Cardiac muscle cell (in vitro differentiated cells and primary cell): ENCODE measurements around the gene GLS. TPM values are rescaled to one million over a fixed set of nuclear protein-coding genes. Genes with fewer than 3 reads are reported as not detected.
A peak's percentile ranks its signal among the peaks of the same experiment; 100 is the strongest.
"Not testable (repeated sequence)": the region's sequence is repeated elsewhere in the genome, so short reads cannot be mapped to it uniquely, and the experiment has no call there.

Experiments used
- DNase-seq, 2 donors: peaks; one replicate each; pipeline versions ENCODE4 v3.0.0 to v3.0.0-alpha.2; 2010 to 2017; ENCODE audit warnings: low read depth in 1 of 2, low spot score in 1 of 2
- H3K27ac ChIP-seq: fragments of 200-600 bp; sonication (generic); 2 replicates; pipeline ENCODE4 v1.5.1; 2016
- H3K27me3 ChIP-seq: fragments of 200-600 bp; sonication (generic); 2 replicates; pipeline ENCODE4 v1.6.0; 2016; ENCODE audit warnings: control low read depth
- H3K36me3 ChIP-seq: fragments of 200-600 bp; sonication (generic); 2 replicates; pipeline ENCODE4 v1.5.1; 2016; ENCODE audit warnings: control low read depth
- H3K4me1 ChIP-seq: fragments of 200-600 bp; sonication (generic); 2 replicates; pipeline ENCODE4 v1.8.1; 2017; ENCODE audit warnings: low read depth, mild to moderate bottlenecking, mixed run types
- H3K4me3 ChIP-seq: fragments of 200-600 bp; sonication (generic); 2 replicates; pipeline ENCODE4 v1.5.1; 2016; ENCODE audit warnings: mild to moderate bottlenecking
- H3K9me3 ChIP-seq: fragments of 200-600 bp; sonication (generic); 2 replicates; pipeline ENCODE4 v1.5.1; 2017; ENCODE audit warnings: low read depth, mild to moderate bottlenecking, control low read depth
- CTCF ChIP-seq: IDR thresholded peaks from 2 replicates; pipeline ENCODE4 v1.5.1; 2012; ENCODE audit warnings: low read depth, mild to moderate bottlenecking, low read length
- polyA plus RNA-seq: library from polyadenylated mRNA; unstranded; fragments of >200 nt; fragmentation: Nextera tagmentation; extraction: Ambion mirVana; gene quantifications from 2 replicates; pipeline ENCODE4 v1.2.1, GENCODE V29; 2016
- total RNA-seq: library from RNA; depleted of rRNA; stranded (reverse); fragments of >200 nt; gene quantifications from 2 replicates; pipeline ENCODE4 v1.2.3, GENCODE V29; 2016

The GLS gene
- total and polyA plus RNA-seq, 2 experiments from 2014 or later = 35.2 to 80.8 TPM

- H3K4me3 ChIP-seq = no peak overlapping the region
- no peaks in the 10 kb centered on the region for H3K36me3 ChIP-seq
- H3K4me1 ChIP-seq = peaks cover 23% of the 10 kb centered on the region
- peak in 1 of 2 donors; percentile 36 for DNase-seq
- H3K27ac ChIP-seq = no peak overlapping the region
- no peaks in the 10 kb centered on the region for H3K27me3 ChIP-seq
- TF ChIP-seq CTCF = no peak
- no peaks in the 10 kb centered on the region for H3K9me3 ChIP-seq
These were observed 16.2 kb upstream of the GLS start for GRCh38 chr2:190864375-190864774.

DNA sequence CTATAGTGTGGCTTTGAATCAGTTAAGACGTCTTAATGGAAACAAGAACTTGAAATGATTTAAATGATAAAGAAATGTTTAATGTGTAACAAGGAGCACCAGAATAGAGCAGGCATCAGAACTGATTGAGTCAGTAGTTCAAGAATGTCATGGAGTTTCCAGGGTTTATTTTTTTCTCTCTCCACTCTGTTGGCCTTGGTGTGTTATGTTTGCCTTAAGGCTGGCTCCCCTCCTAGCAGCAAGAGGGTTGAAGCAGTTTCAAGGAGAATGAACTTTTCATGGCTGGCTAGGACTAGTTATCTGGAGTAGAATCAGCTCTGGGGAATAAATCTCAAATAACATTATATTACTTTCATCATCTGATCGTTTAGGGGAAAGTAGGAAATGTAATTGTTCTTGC, 13.4 kb upstream of the GLS start:
- Histone ChIP-seq H3K9me3 (no peaks in the 10 kb centered on the region), H3K4me1 (peaks cover 10% of the 10 kb centered on the region), H3K4me3 (no peak overlapping the region), H3K27me3 (no peaks in the 10 kb centered on the region), H3K27ac (no peak overlapping the region), H3K36me3 (no peaks in the 10 kb centered on the region)
- TF ChIP-seq CTCF = no peak
- no peak for DNase-seq

- H3K27ac ChIP-seq = no peak overlapping the region
- peaks cover 10% of the 10 kb centered on the region for H3K4me1 ChIP-seq
- no peak overlapping the region for H3K4me3 ChIP-seq
- no peaks in the 10 kb centered on the region for H3K9me3 ChIP-seq
- no peak for DNase-seq
- no peaks in the 10 kb centered on the region for H3K36me3 ChIP-seq
- TF ChIP-seq CTCF = no peak
- H3K27me3 ChIP-seq = no peaks in the 10 kb centered on the region
These were observed 12.8 kb upstream of the GLS start for GRCh38 chr2:190867832-190868231.

DNA sequence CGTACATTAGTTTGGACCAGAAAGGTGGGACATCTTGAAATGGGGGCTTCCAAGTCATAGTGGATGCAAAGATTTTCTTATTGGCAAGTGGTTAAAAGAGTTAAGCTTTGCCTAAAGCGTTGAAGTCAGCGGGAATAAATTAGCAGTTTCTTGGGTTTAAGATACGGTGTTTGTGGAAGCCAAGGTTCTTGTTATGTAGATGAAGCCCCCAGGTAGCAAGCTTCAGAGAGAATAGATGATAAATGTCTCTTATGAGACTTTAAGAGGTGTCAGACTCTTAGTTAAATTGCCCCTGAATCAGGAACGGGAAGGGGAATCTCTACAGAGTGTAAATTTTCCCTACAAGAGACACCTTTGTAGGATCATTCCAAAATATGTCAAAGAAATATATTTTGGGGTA, 10.9 kb upstream of the GLS start:
- Histone ChIP-seq H3K4me3 (no peak overlapping the region), H3K27ac (no peak overlapping the region), H3K9me3 (no peaks in the 10 kb centered on the region), H3K27me3 (no peaks in the 10 kb centered on the region), H3K4me1 (no peaks in the 10 kb centered on the region), H3K36me3 (no peaks in the 10 kb centered on the region)
- TF ChIP-seq CTCF = no peak
- no peak for DNase-seq

GRCh38 chr2:190873451-190873850, 7.2 kb upstream of the GLS start:
- not testable (repeated sequence) for H3K27me3 ChIP-seq, H3K4me1 ChIP-seq, H3K36me3 ChIP-seq, H3K27ac ChIP-seq, H3K9me3 ChIP-seq, H3K4me3 ChIP-seq, DNase-seq

GRCh38 chr2:190875891-190876290, 4.7 kb upstream of the GLS start:
- TF ChIP-seq CTCF = no peak
- no peak overlapping the region for H3K27ac ChIP-seq
- H3K27me3 ChIP-seq = no peaks in the 10 kb centered on the region
- no peak for DNase-seq
- H3K9me3 ChIP-seq = no peaks in the 10 kb centered on the region
- H3K4me1 ChIP-seq = no peaks in the 10 kb centered on the region
- no peaks in the 10 kb centered on the region for H3K36me3 ChIP-seq
- H3K4me3 ChIP-seq = no peak overlapping the region
